22Rv1 (cell line): ENCODE results near the gene ATP2C2.

Experiments used
- CTCF ChIP-seq: fragments of 450-650 bp; IDR thresholded peaks from 2 replicates; pipeline ENCODE4 v1.5.1; 2017; ENCODE audit warnings: mild to moderate bottlenecking
- ZFX ChIP-seq: fragments of 450-650 bp; IDR thresholded peaks from 2 replicates; pipeline ENCODE4 v1.6.1; 2017; ENCODE audit warnings: antibody characterized with exemption, borderline replicate concordance

GRCh38 chr16:84339766-84340165, 28.6 kb upstream of the ATP2C2 start:
- TF ChIP-seq CTCF (no peak), ZFX (no peak)
